ENCODE data around the gene DLG2.

The DLG2 gene

GRCh38 chr11:84389696-84390095, 1237.4 kb downstream of the DLG2 start:
- Histone ChIP-seq H3K36me3 (no peaks in the 10 kb centered on the region), H3K4me3 (ENCODE audit: low read depth, low read length) (no peak overlapping the region), H3K27ac (no peak overlapping the region), H3K27me3 (ENCODE audit: insufficient read depth, low read depth, severe bottlenecking) (no peaks in the 10 kb centered on the region), H3K9me3 (ENCODE audit: severe bottlenecking) (no peaks in the 10 kb centered on the region)
- DNase-seq: no peak
- TF ChIP-seq CTCF (IDR thresholded peaks at IDR 0.05; ENCODE audit: low read depth, low read length): no peak

DNA sequence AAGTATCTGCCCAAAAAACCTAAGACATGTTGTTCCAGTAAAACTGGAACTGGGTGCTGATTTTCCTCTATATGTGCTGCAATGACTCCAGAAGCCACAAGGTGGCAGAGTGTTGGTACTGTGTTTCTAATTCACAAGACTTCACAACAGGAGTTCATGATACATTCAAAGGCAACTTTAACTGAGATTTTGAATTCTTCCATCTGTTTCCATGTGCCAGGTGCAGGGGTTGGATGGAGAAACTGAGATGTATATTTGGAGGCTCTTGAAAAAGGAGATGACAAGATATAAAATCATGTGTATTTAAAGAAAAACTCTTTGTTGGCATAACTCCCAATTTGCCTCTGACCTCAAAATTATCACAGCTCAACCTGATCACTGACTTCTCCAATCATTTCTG, 1242.4 kb downstream of the DLG2 start:
- H3K27me3 ChIP-seq (ENCODE audit: insufficient read depth, low read depth, severe bottlenecking): no peaks in the 10 kb centered on the region
- H3K9me3 ChIP-seq (ENCODE audit: severe bottlenecking): peaks cover 3% of the 10 kb centered on the region
- H3K4me3 ChIP-seq (ENCODE audit: low read depth, low read length): no peak overlapping the region
- no peak overlapping the region for H3K27ac ChIP-seq
- TF ChIP-seq CTCF (IDR thresholded peaks at IDR 0.05; ENCODE audit: low read depth, low read length): peak; percentile 57
- no peaks in the 10 kb centered on the region for H3K36me3 ChIP-seq
- DNase-seq: peak; percentile 47

DNA sequence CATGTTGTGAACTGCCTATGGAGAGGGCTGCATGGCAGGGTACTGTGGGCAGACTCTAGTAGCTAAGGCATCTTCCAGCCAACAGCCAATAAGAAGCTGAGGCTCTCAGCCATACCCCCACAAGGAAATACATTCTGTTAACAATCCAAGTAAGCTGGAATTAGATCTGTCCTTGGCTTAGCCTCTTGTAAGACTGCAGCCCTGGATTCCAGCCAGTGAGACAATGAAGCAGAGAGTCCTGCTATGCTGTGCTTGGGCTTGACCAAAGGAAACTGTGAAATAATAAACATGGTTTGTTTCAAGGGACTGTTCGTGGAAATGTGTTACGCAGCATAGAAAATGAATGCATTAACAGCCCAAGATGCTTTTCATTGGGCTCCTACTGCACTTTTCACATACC, 1243.6 kb downstream of the DLG2 start:
- no peak for TF ChIP-seq CTCF (IDR thresholded peaks at IDR 0.05; ENCODE audit: low read depth, low read length)
- H3K9me3 ChIP-seq (ENCODE audit: severe bottlenecking): peaks cover 3% of the 10 kb centered on the region
- H3K4me3 ChIP-seq (ENCODE audit: low read depth, low read length): no peak overlapping the region
- H3K27ac ChIP-seq: no peak overlapping the region
- H3K36me3 ChIP-seq: no peaks in the 10 kb centered on the region
- DNase-seq: no peak
- no peaks in the 10 kb centered on the region for H3K27me3 ChIP-seq (ENCODE audit: insufficient read depth, low read depth, severe bottlenecking)

DNA sequence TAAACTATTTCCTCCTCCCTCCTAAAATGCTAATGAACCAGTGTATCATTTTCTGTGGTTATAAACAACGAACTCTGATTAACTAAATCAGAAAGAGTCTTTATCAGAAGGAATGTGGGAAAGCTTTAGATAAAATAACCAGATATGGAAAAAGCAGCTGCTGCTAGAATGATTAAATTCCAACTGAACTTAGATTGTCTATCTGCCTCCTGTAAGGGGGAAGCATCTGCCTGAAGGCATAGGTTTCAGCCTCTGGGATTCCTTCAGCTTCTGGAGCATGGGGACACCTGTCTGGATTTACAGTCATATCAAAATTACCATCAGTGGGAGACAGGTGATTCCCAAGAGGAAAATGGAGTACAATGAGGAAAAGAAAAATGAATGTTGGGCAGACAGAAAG, 1245.5 kb downstream of the DLG2 start:
- Histone ChIP-seq H3K27ac (no peak overlapping the region), H3K9me3 (ENCODE audit: severe bottlenecking) (peaks cover 3% of the 10 kb centered on the region), H3K27me3 (ENCODE audit: insufficient read depth, low read depth, severe bottlenecking) (no peaks in the 10 kb centered on the region), H3K36me3 (no peaks in the 10 kb centered on the region), H3K4me3 (ENCODE audit: low read depth, low read length) (no peak overlapping the region)
- no peak for TF ChIP-seq CTCF (IDR thresholded peaks at IDR 0.05; ENCODE audit: low read depth, low read length)
- DNase-seq: peak; percentile 18

GRCh38 chr11:84372381-84372950, 1254.7 kb downstream of the DLG2 start:
- no peak for TF ChIP-seq CTCF (IDR thresholded peaks at IDR 0.05; ENCODE audit: low read depth, low read length)
- no peaks in the 10 kb centered on the region for H3K27me3 ChIP-seq (ENCODE audit: insufficient read depth, low read depth, severe bottlenecking)
- H3K27ac ChIP-seq: no peak overlapping the region
- no peak for DNase-seq
- no peaks in the 10 kb centered on the region for H3K36me3 ChIP-seq
- no peak overlapping the region for H3K4me3 ChIP-seq (ENCODE audit: low read depth, low read length)
- no peaks in the 10 kb centered on the region for H3K9me3 ChIP-seq (ENCODE audit: severe bottlenecking)

- H3K27ac ChIP-seq: no peak overlapping the region
- no peak overlapping the region for H3K4me3 ChIP-seq (ENCODE audit: low read depth, low read length)
- no peaks in the 10 kb centered on the region for H3K9me3 ChIP-seq (ENCODE audit: severe bottlenecking)
- no peak for TF ChIP-seq CTCF (IDR thresholded peaks at IDR 0.05; ENCODE audit: low read depth, low read length)
- no peak for DNase-seq
- H3K36me3 ChIP-seq: no peaks in the 10 kb centered on the region
- H3K27me3 ChIP-seq (ENCODE audit: insufficient read depth, low read depth, severe bottlenecking): no peaks in the 10 kb centered on the region
These were observed 1269.1 kb downstream of the DLG2 start for GRCh38 chr11:84358034-84358433.

Data from WERI-Rb-1 (cell line).